Large intestine (tissue), 3 donors: Measurements from ENCODE around the gene PLSCR3. TPM values are rescaled to one million over a fixed set of nuclear protein-coding genes. Genes with fewer than 3 reads are reported as not detected.

ENCODE experiments used
- DNase-seq, 2 donors: peaks; one replicate each; pipeline versions ENCODE4 v3.0.0 to v3.0.0-alpha.2; 2013
- H3K27ac ChIP-seq: one replicate; pipeline ENCODE4 v1.5.1; 2013; ENCODE audit warnings: low read length
- H3K27me3 ChIP-seq: 2 replicates; pipeline ENCODE4 v1.6.1; 2013; ENCODE audit warnings: low read length; ENCODE audit not compliant: control insufficient read depth, insufficient read depth
- H3K36me3 ChIP-seq: 2 replicates; pipeline ENCODE4 v1.6.1; 2013; ENCODE audit warnings: low read length; ENCODE audit not compliant: control insufficient read depth, insufficient read depth
- H3K4me1 ChIP-seq: one replicate; pipeline ENCODE4 v1.6.1; 2013; ENCODE audit warnings: low read length; ENCODE audit not compliant: control insufficient read depth, insufficient read depth
- H3K4me3 ChIP-seq: one replicate; pipeline ENCODE4 v1.5.1; 2013; ENCODE audit warnings: low read length
- H3K9me3 ChIP-seq: one replicate; pipeline ENCODE4 v1.6.1; 2013; ENCODE audit warnings: mild to moderate bottlenecking, low read depth, low read length, moderate library complexity; ENCODE audit not compliant: control insufficient read depth
- WGBS: methylation state at CpG from one replicate; pipeline ENCODE4 v1.1.5; 2013; ENCODE audit warnings: low lambda C conversion rate; ENCODE audit not compliant: insufficient coverage; 5-methylcytosine and 5-hydroxymethylcytosine counted together
- polyA plus RNA-seq: library from polyadenylated mRNA; unstranded; fragments of 120-200 nt; gene quantifications from one replicate; pipeline ENCODE4 v1.2.1, GENCODE V29; 2013

The PLSCR3 gene
- polyA plus RNA-seq, 1 donor = 16.9 TPM

DNA sequence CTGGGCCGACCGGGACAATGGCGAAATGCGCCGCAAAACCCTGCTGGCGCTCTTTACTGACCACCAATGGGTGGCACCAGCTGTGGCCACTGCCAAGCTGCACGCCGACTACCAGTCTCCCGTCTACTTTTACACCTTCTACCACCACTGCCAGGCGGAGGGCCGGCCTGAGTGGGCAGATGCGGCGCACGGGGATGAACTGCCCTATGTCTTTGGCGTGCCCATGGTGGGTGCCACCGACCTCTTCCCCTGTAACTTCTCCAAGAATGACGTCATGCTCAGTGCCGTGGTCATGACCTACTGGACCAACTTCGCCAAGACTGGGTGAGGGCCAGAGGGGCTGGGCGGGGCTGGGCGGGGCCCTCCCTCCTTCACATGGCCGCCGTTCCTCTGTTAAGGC is 21.5 kb upstream of the PLSCR3 start:
- H3K9me3 ChIP-seq = no peaks in the 10 kb centered on the region
- H3K4me1 ChIP-seq = no peaks in the 10 kb centered on the region
- WGBS = no CpG with 5 or more reads among the region's 23 CpGs
- DNase-seq = no peak
- H3K27me3 ChIP-seq = peaks cover 2% of the 10 kb centered on the region
- H3K27ac ChIP-seq = no peak overlapping the region
- no peak overlapping the region for H3K4me3 ChIP-seq
- no peaks in the 10 kb centered on the region for H3K36me3 ChIP-seq

DNA sequence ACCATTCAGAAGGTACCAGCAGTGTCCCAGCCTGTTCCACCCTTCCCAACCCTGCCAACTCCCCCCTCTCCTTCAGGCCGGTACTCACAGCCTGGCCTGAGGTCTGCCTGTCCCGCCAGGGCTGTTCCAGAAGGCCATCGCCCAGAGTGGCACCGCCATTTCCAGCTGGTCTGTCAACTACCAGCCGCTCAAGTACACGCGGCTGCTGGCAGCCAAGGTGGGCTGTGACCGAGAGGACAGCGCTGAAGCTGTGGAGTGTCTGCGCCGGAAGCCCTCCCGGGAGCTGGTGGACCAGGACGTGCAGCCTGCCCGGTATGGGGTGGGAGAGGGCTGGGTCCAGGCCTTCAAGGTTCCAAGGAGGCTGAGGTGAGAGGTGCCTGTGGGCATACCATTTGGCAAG is 20.5 kb upstream of the PLSCR3 start:
- DNase-seq = no peak
- Histone ChIP-seq H3K36me3 (peaks cover 3% of the 10 kb centered on the region), H3K27me3 (peaks cover 7% of the 10 kb centered on the region), H3K27ac (no peak overlapping the region), H3K9me3 (no peaks in the 10 kb centered on the region), H3K4me3 (no peak overlapping the region), H3K4me1 (no peaks in the 10 kb centered on the region)
- no CpG with 5 or more reads among the region's 14 CpGs for WGBS

DNA sequence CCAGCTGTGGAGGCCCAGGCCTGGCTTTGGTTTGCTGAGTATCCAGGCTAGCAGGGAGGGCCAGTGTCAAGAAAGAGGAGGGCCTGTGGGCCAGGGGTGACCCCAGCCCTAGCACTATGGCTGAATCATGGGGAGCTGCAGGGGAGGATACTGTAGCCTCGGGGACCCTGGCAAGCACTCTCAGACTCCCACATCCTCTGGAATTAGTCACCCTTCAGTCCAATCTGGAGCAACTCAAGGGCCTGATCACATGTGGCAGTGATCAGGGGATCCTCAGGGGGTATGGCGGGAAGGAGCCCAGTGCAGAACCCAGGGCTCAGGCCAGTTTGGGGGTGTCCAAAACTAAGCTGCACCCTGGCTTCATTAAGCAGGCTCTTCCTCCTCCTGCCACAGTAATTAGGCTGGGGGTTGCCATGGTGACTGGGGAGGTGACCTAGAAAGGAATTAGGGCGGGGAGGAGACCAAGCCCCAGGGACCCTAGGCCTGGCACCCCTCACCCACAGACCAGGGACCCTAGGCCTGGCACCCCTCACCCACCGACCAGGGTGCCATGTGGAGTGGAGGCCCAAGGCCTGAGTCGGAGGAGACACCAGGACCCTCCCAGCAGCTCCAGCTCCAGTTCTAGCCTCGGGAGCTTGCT is 19.1 kb upstream of the PLSCR3 start:
- no CpG with 5 or more reads among the region's 6 CpGs for WGBS

DNA sequence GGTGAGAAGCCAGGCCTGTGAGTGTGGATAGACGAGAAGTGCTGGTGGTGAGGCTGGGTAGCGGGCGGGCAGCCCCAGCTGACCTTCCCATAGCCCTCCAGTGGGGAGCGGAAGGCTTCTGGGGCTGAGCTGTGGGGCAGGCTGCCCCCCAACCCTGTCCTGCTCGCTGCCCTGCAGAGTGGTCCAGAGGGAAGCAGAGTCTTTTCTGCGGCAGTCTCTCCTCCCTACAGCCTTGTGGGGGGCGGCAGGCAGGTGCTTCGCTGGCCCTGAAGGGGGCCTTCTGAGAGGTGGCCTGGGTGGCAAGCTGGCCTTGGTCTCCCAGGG is 17.1 kb upstream of the PLSCR3 start:
- DNase-seq = no peak
- Histone ChIP-seq H3K27ac (no peak overlapping the region), H3K27me3 (peaks cover 35% of the 10 kb centered on the region), H3K36me3 (peaks cover 7% of the 10 kb centered on the region), H3K4me1 (no peaks in the 10 kb centered on the region), H3K4me3 (no peak overlapping the region), H3K9me3 (no peaks in the 10 kb centered on the region)
- no CpG with 5 or more reads among the region's 8 CpGs for WGBS

More for the DNA sequence above, 19.1 kb upstream of the PLSCR3 start:
- peaks cover 21% of the 10 kb centered on the region for H3K27me3 ChIP-seq
- no peaks in the 10 kb centered on the region for H3K9me3 ChIP-seq
- no peaks in the 10 kb centered on the region for H3K4me1 ChIP-seq
- H3K4me3 ChIP-seq = no peak overlapping the region
- no peak for DNase-seq
- no peak overlapping the region for H3K27ac ChIP-seq
- H3K36me3 ChIP-seq = peaks cover 7% of the 10 kb centered on the region

DNA sequence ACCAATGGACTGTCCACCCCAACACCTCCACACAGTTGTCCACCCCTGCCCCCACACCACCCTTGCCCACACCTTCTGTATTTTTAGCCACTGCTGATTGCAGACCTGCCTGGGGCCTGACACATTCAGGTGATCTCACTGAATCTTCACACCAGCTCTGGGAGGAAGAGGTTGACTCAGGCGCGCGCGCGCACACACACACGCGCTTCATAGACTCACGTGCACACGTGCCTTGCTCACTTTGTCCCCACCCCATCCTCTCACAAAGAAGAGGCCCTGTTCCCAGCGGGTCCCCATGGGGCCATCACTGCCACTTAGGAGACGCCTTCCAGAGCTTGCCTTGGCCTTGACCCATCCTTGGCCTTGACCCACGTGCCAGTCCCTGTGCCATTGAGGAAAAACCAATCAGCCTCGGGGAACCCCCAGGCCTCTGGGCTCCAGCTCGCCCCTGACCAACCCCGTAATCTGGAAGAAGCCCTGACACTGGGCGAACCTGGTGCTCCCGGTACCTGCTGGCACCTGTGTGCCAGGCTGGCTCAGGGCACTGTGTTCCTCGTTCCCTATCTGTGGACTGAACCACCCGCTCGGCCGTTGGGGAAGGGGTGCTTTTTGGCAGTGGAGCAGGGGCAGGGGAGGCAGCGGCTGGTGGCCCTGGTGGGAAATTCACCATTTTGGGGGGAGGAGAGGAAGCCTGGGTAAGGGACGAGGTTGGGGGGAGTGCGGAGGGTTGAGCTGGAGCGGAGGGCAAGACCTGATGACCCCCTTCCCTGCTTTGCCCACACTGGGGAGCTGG is 16.5 kb upstream of the PLSCR3 start:
- Histone ChIP-seq H3K27me3 (peaks cover 41% of the 10 kb centered on the region), H3K27ac (no peak overlapping the region), H3K9me3 (no peaks in the 10 kb centered on the region), H3K4me1 (no peaks in the 10 kb centered on the region), H3K4me3 (no peak overlapping the region), H3K36me3 (peaks cover 7% of the 10 kb centered on the region)
- WGBS = 71% methylated on average over 1 of the region's 25 CpGs
- no peak for DNase-seq

DNA sequence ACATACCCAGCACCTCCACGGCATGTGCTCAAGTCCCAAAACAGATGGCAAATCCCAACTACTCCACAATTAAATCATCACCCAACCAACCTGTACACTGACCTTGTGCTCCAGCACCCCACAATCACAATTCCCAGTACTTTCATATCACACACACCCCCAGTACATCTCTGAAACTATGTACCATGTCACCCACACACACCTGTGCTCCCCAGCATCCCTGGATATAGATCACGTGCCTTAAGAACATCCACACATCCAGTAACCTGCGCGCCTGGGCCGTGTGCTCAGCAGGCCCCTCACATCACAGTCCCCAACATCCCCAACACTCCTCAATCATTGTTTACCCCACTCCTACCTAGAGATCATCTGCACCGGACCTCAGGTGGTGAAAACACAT is 15.4 kb upstream of the PLSCR3 start:
- H3K36me3 ChIP-seq = peaks cover 7% of the 10 kb centered on the region
- H3K9me3 ChIP-seq = no peaks in the 10 kb centered on the region
- no peak overlapping the region for H3K4me3 ChIP-seq
- WGBS = no CpG with 5 or more reads among the region's 6 CpGs
- no peak for DNase-seq
- H3K27me3 ChIP-seq = peaks cover 51% of the 10 kb centered on the region
- peaks cover 3% of the 10 kb centered on the region for H3K4me1 ChIP-seq
- H3K27ac ChIP-seq = no peak overlapping the region

DNA sequence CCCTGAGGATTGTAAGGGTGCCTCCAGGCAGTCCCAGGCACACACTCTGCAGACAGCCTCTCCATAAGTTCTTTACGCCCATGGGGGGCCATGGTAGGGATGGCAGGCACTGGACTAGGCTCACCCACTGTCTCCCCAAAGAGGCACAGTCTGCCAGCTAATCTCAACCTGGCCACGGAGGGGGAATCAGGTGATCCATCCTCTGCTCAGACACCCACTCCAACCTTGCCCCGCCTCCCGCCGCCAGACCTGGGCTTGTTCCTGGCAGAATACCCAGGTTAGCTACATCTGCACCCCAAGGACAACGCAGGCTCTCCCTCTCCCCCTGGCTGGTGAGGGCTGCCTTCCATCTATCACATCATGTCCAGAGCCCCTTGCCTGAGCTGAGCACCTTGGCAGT is 14.5 kb upstream of the PLSCR3 start:
- H3K27me3 ChIP-seq = peaks cover 53% of the 10 kb centered on the region

DNA sequence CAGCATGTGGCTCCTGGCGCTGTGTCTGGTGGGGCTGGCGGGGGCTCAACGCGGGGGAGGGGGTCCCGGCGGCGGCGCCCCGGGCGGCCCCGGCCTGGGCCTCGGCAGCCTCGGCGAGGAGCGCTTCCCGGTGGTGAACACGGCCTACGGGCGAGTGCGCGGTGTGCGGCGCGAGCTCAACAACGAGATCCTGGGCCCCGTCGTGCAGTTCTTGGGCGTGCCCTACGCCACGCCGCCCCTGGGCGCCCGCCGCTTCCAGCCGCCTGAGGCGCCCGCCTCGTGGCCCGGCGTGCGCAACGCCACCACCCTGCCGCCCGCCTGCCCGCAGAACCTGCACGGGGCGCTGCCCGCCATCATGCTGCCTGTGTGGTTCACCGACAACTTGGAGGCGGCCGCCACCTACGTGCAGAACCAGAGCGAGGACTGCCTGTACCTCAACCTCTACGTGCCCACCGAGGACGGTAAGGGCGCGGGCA is 14.0 kb upstream of the PLSCR3 start:
- DNase-seq = peak in 1 of 2 donors; percentile 43
- Histone ChIP-seq H3K4me1 (peaks cover 3% of the 10 kb centered on the region), H3K27me3 (peaks cover 53% of the 10 kb centered on the region), H3K36me3 (peaks cover 7% of the 10 kb centered on the region), H3K4me3 (no peak overlapping the region), H3K27ac (no peak overlapping the region), H3K9me3 (no peaks in the 10 kb centered on the region)
- WGBS = 60% methylated on average over 1 of the region's 58 CpGs

More for the DNA sequence above, 14.5 kb upstream of the PLSCR3 start:
- H3K27ac ChIP-seq = no peak overlapping the region
- peaks cover 7% of the 10 kb centered on the region for H3K36me3 ChIP-seq
- DNase-seq = no peak
- H3K4me3 ChIP-seq = no peak overlapping the region
- no CpG with 5 or more reads among the region's 6 CpGs for WGBS
- peaks cover 3% of the 10 kb centered on the region for H3K4me1 ChIP-seq
- H3K9me3 ChIP-seq = no peaks in the 10 kb centered on the region

DNA sequence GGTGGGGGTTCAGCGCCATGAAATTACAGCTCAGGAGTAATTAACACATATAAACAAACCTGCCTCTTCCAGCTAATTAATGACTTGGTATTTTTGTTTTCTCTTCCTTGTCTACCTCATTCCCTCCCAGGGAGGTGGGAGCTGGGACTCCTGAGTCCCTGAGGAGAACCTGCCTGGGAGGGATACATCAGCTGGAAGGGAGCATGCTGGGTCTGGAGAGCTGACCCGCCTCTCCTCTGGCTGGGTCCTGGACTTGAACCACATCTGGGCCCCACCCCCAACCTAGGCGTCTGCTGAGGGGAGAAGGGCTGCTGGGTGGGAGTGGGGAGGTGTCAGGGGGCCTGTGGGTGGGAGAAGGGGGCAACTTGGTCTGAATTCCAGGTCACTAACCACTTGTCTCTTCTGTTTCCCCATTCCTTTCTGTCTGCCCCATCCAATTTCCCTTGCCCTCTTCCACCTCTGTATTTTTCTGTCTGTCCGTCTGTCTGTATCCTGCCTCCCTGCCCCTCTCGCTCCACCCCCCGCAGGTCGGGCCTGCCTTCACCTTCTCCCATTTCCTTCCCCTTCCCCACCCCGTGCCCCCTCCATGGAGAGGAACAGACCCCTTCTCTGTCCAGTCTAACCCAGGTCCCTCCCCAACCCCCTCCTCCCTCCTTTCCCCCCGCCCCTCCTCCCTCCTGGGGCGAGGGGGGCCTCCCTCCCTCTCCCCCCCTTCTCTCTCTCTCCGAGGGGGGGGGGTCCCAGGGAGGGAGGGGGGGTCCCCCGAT is 13.3 kb upstream of the PLSCR3 start, which contains the start of gene NLGN2:
Gene NLGN2 (plus strand): TSS at position 361 of the 767 bp plus-strand sequence. CDS start 411 bp downstream, outside the sequence.
- H3K4me1 ChIP-seq = peaks cover 3% of the 10 kb centered on the region
- H3K9me3 ChIP-seq = no peaks in the 10 kb centered on the region
- H3K36me3 ChIP-seq = peaks cover 7% of the 10 kb centered on the region
- H3K27ac ChIP-seq = no peak within 1 kb of the TSS
- no peak for DNase-seq
- no peak within 1 kb of the TSS for H3K4me3 ChIP-seq
- WGBS = 47% methylated on average over 2 of the region's 12 CpGs
- peaks cover 53% of the 10 kb centered on the region for H3K27me3 ChIP-seq

DNA sequence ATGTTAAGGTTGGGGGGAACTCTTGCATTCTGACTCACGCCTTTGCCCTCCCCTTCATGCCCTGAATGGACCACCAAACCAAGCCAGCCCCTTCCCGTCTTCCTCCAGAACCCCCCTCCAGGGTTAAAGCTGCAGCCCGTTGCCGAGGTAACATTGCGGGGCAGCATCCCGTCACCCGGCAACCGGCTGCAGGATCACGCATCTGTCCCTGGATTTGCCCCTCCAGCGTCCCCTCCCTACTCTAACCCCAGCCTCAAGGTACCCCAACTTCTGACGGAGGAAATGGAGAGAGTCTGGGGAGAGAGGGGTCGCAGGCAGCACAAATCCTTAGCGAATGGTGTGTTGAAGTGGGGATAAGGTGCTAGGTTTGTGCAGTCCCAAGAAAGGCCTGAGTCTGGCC is 12.8 kb upstream of the PLSCR3 start:
- DNase-seq = no peak
- Histone ChIP-seq H3K36me3 (peaks cover 7% of the 10 kb centered on the region), H3K27me3 (peaks cover 53% of the 10 kb centered on the region), H3K4me1 (peaks cover 3% of the 10 kb centered on the region), H3K27ac (no peak overlapping the region), H3K4me3 (no peak overlapping the region), H3K9me3 (no peaks in the 10 kb centered on the region)
- WGBS = no CpG with 5 or more reads among the region's 13 CpGs
